Measurements from ENCODE around the gene ACSL1.

Gene ACSL1

DNA sequence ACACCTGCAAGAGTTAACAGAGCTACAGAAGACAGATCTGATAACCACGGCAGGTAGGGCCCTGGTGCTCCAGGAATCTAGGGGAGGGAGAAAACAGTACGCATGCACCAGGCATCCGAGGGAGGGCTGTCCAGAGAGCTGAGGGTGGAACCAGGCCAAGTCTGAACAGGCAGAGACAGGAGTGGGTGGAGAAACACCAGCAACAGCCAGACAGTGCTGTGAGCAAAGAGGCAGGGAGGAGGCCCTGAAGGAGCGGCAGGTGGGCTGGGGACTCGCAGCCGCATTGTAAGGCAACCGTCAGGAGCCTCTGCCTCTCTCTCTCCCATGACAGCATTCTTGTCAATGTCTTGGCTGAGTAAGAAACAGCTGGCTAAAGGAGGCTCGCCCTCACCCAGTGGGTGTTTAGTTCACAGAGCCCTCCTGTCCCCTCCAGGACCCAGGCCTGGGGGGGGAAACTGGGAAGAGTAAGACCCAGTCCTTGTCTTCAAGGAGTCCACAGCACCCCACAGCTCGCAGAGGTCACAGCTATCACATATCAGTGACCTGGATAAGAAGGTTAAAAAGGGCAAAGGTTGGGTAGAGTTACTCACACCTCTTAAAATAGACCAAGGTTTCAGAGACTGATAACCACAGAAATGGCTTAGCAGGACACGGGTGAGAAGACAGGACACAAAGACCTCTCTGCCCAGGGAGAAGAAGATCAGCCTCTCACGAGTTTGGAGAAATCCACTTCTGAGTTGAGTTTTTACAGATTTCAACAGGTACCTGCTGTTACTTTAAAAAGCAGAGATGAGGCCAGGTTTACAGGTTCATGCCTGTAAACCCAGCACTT, 10.5 kb downstream of the ACSL1 start:
- DNase-seq (ENCODE audit: extremely low read depth, low read depth) = no peak
- TF ChIP-seq, protein P1, sequence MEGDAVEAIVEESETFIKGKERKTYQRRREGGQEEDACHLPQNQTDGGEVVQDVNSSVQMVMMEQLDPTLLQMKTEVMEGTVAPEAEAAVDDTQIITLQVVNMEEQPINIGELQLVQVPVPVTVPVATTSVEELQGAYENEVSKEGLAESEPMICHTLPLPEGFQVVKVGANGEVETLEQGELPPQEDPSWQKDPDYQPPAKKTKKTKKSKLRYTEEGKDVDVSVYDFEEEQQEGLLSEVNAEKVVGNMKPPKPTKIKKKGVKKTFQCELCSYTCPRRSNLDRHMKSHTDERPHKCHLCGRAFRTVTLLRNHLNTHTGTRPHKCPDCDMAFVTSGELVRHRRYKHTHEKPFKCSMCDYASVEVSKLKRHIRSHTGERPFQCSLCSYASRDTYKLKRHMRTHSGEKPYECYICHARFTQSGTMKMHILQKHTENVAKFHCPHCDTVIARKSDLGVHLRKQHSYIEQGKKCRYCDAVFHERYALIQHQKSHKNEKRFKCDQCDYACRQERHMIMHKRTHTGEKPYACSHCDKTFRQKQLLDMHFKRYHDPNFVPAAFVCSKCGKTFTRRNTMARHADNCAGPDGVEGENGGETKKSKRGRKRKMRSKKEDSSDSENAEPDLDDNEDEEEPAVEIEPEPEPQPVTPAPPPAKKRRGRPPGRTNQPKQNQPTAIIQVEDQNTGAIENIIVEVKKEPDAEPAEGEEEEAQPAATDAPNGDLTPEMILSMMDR (IDR thresholded peaks at IDR 0.05; ENCODE audit: low read depth, low read length, missing control alignments) = no peak
- H3K4me3 ChIP-seq (replicated peaks; ENCODE audit: low read depth, low read length) = no peak overlapping the region

DNA sequence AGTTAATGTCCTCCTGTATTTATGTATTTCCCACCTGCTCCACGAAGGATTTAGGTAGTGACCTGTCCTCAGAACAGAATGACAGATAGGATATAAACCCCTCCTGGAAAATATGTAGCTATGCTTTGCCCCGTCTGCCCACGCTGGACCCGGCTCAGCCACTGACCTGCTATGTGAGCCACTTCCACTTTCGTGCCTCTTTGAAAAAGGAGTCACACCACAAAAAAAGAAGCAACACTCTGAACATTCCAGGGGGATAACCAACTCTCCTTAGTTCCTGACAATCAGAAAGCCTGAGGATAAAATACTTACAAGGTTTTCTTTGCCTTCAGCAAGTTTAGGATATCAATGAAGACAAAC, 11.1 kb downstream of the ACSL1 start:
- H3K4me3 ChIP-seq (replicated peaks; ENCODE audit: low read depth, low read length) = no peak overlapping the region
- DNase-seq (ENCODE audit: extremely low read depth, low read depth) = no peak
- TF ChIP-seq, protein P1 (IDR thresholded peaks at IDR 0.05; ENCODE audit: low read depth, low read length, missing control alignments) = no peak

- H3K4me3 ChIP-seq (replicated peaks; ENCODE audit: low read depth, low read length) = no peak overlapping the region
- DNase-seq (ENCODE audit: extremely low read depth, low read depth) = no peak
- TF ChIP-seq, protein P1 (IDR thresholded peaks at IDR 0.05; ENCODE audit: low read depth, low read length, missing control alignments) = no peak
These were observed 13.1 kb downstream of the ACSL1 start for GRCh38 chr4:184812651-184813181.

GRCh38 chr4:184812199-184812542, 13.6 kb downstream of the ACSL1 start:
- DNase-seq (ENCODE audit: extremely low read depth, low read depth) = no peak
- TF ChIP-seq, protein P1 (IDR thresholded peaks at IDR 0.05; ENCODE audit: low read depth, low read length, missing control alignments) = no peak

GRCh38 chr4:184811526-184812198, 14.1 kb downstream of the ACSL1 start:
- no peak overlapping the region for H3K4me3 ChIP-seq (replicated peaks; ENCODE audit: low read depth, low read length)
- TF ChIP-seq, protein P1 (IDR thresholded peaks at IDR 0.05; ENCODE audit: low read depth, low read length, missing control alignments) = no peak
- no peak for DNase-seq (ENCODE audit: extremely low read depth, low read depth)

More at GRCh38 chr4:184812199-184812542, 13.6 kb downstream of the ACSL1 start:
- H3K4me3 ChIP-seq (replicated peaks; ENCODE audit: low read depth, low read length) = no peak overlapping the region

DNA sequence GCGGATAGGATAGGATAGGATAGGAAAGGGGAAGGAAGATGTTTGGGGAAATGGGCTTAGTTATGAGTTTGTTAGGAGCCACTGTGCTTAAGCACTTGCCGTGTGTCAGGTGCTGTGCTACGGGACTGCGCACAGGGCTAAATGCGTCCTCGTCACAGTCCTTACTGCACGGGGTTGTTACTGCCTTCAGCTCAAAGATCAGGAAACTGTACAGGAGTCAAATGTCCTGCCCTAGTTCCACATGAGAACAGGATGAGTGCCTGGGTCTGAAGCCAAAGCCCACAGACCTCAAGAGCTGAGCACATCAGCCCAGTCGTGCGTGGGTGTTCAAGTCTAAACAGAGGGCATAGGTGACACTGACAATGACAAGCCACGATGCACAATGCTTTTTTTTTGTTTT, 15.0 kb downstream of the ACSL1 start:
- TF ChIP-seq, protein P1 (IDR thresholded peaks at IDR 0.05; ENCODE audit: low read depth, low read length, missing control alignments) = no peak
- DNase-seq (ENCODE audit: extremely low read depth, low read depth) = no peak
- no peak overlapping the region for H3K4me3 ChIP-seq (replicated peaks; ENCODE audit: low read depth, low read length)

Data from HFF-Myc (cell line).